ENCODE measurements around the gene SAGE1. TPM values are rescaled to one million over a fixed set of nuclear protein-coding genes. Genes with fewer than 3 reads are reported as not detected.

The SAGE1 gene
- total RNA-seq, 1 experiment from 2014 or later, result not detected

- Histone ChIP-seq H3K79me2 (ENCODE audit: insufficient read depth, low read length) (no peaks in the 10 kb centered on the region), H2BK120ac (ENCODE audit: low read depth, low read length, poor library complexity, severe bottlenecking) (no peak overlapping the region), H4K8ac (replicated peaks; ENCODE audit: insufficient read length, low read depth, low read length) (no peak overlapping the region), H3K79me1 (ENCODE audit: insufficient read depth, low read depth, low read length, poor library complexity, severe bottlenecking) (no peaks in the 10 kb centered on the region), H3K27ac (ENCODE audit: insufficient read length, low read depth, low read length) (no peak overlapping the region), H3K18ac (ENCODE audit: insufficient read length, low read depth, low read length) (no peak overlapping the region), H3K14ac (ENCODE audit: insufficient read depth, low read length) (no peak overlapping the region), H2BK20ac (ENCODE audit: low read depth, low read length, poor library complexity, severe bottlenecking) (no peak overlapping the region), H3K4ac (ENCODE audit: low read depth, low read length) (no peak overlapping the region), H3K56ac (ENCODE audit: insufficient read length, low read depth, low read length) (no peak overlapping the region), H3K9ac (ENCODE audit: extremely low read depth, insufficient read length, low read length) (no peak overlapping the region), H4K20me1 (ENCODE audit: control insufficient read depth, insufficient read depth, insufficient read length) (no peaks in the 10 kb centered on the region), H3K23ac (ENCODE audit: insufficient read length, low read depth, low read length) (no peak overlapping the region), H3T11ph (ENCODE audit: low read length) (no peak overlapping the region), H3K27me3 (ENCODE audit: insufficient read depth, low read length) (no peaks in the 10 kb centered on the region), H2BK12ac (ENCODE audit: insufficient read length, low read depth, low read length) (no peak overlapping the region), H2BK15ac (ENCODE audit: low read depth, low read length) (no peak overlapping the region), H3K23me2 (ENCODE audit: insufficient read length, low read depth, low read length, poor library complexity, severe bottlenecking) (no peaks in the 10 kb centered on the region), H3K4me2 (ENCODE audit: insufficient read depth, insufficient read length, low read length) (no peak overlapping the region), H2AFZ (ENCODE audit: low read length) (no peak overlapping the region), H4K91ac (ENCODE audit: insufficient read length, low read depth, low read length) (no peak overlapping the region), H2BK5ac (ENCODE audit: insufficient read length, low read length) (no peak overlapping the region), H3K4me1 (ENCODE audit: insufficient read depth, low read length) (no peaks in the 10 kb centered on the region), H4K5ac (ENCODE audit: insufficient read length, low read depth, low read length) (no peak overlapping the region), H3K9me3 (ENCODE audit: control insufficient read depth, low read depth, low read length) (peaks cover 90% of the 10 kb centered on the region), H2AK5ac (ENCODE audit: insufficient read length, low read length) (no peak overlapping the region)
- DNase-seq, result no peak
- no peak overlapping the region for H3K27ac Mint-ChIP-seq
- H3K36me3 Mint-ChIP-seq (ENCODE audit: insufficient read depth in 1 of 3, low read depth in 3 of 3), result peaks cover 0 to 21% (median 0%) of the 10 kb centered on the region in 3 experiments; a peak in 2 of 7 replicates
- H3K9me3 Mint-ChIP-seq, result peaks cover 73 to 98% of the 10 kb centered on the region in 2 experiments
- no peaks in the 10 kb centered on the region for H3K4me1 Mint-ChIP-seq
- no peak overlapping the region for H3K4me3 Mint-ChIP-seq
- no peaks in the 10 kb centered on the region; the same call in none of the 2 replicates for H3K27me3 Mint-ChIP-seq (ENCODE audit: low read depth)
- WGBS (ENCODE audit: extremely low coverage, insufficient read length, low lambda C conversion rate), result no CpG with 5 or more reads among the region's 5 CpGs
- TF ChIP-seq CTCF (conservative IDR thresholded peaks at IDR 0.05), result no peak
These were observed 16.7 kb downstream of the SAGE1 start for GRCh38 chrX:135910251-135910650.
